Measurements from ENCODE around the gene ZBTB33. TPM values are rescaled to one million over a fixed set of nuclear protein-coding genes. Genes with fewer than 3 reads are reported as not detected.
A peak's percentile ranks its signal among the peaks of the same experiment; 100 is the strongest.

The ZBTB33 gene
- total and polyA plus RNA-seq, 2 donors: 11.8 to 21.2 TPM

DNA sequence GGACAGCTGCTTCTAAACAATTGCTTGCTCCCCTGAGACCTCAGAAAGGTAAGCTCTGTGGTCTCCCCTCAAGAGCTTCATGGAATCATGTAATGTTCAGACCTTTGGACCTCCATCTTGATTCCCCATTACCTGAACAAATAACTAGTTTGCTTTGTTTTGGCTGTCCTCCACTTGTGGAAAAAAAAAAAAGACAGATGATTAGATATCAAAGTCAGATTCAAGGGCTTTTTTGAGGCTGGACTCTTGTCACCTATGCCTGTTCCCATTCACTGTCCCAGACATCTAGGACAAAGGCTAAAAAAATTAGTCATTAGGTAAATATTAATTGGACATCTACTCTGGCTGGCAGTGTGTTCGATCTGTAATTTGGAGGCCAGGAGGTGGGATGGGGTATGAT is 47.3 kb downstream of the ZBTB33 start:
- Histone ChIP-seq H3K4me1 (ENCODE audit: control insufficient read depth in 2 of 2, insufficient read depth in 2 of 2, low read length in 2 of 2) (peaks cover 0 to 4% of the 10 kb centered on the region in 2 donors), H3K36me3 (ENCODE audit: control insufficient read depth in 2 of 2, insufficient read depth in 2 of 2, low read length in 1 of 2) (no peaks in the 10 kb centered on the region), H3K4me3 (ENCODE audit: low read length in 2 of 2) (no peak overlapping the region), H3K27me3 (ENCODE audit: control insufficient read depth in 2 of 2, insufficient read depth in 1 of 2, low read length in 1 of 2) (no peaks in the 10 kb centered on the region), H3K27ac (ENCODE audit: low read depth in 1 of 2, low read length in 1 of 2) (no peak overlapping the region), H3K9me3 (ENCODE audit: control insufficient read depth in 2 of 2, insufficient read depth in 1 of 2, low read length in 1 of 2) (no peaks in the 10 kb centered on the region)
- DNase-seq (ENCODE audit: low read depth in 6 of 9, low spot score in 9 of 9): no peak
- 96% methylated on average over 1 of the region's 1 CpG for WGBS

DNA sequence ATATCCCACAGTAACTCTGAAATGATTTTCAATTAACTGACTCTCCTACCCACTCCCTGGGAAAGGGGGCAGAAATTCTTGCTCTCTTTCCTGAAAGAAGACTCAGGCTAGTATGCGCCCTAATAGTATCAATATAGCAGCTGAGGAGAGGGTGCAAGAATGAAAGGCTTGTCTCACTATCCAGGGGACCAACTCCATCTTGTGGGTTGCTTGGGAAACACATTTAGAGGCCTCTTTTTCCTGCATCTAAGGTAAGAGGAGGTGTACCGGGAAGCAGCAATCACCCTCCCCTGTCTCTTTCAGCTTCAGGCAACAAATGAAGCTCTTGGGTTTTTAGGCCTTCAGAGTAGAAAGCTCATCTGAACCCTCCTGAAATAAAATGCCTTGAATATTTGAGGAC is 49.3 kb downstream of the ZBTB33 start:
- no peaks in the 10 kb centered on the region for H3K36me3 ChIP-seq (ENCODE audit: control insufficient read depth in 2 of 2, insufficient read depth in 2 of 2, low read length in 1 of 2)
- no peak overlapping the region for H3K27ac ChIP-seq (ENCODE audit: low read depth in 1 of 2, low read length in 1 of 2)
- WGBS: 83% methylated on average over 2 of the region's 2 CpGs
- H3K4me1 ChIP-seq (ENCODE audit: control insufficient read depth in 2 of 2, insufficient read depth in 2 of 2, low read length in 2 of 2): peaks cover 0 to 4% of the 10 kb centered on the region in 2 donors
- H3K9me3 ChIP-seq (ENCODE audit: control insufficient read depth in 2 of 2, insufficient read depth in 1 of 2, low read length in 1 of 2): no peaks in the 10 kb centered on the region
- no peak for DNase-seq (ENCODE audit: low read depth in 6 of 9, low spot score in 9 of 9)
- no peak overlapping the region for H3K4me3 ChIP-seq (ENCODE audit: low read length in 2 of 2)
- H3K27me3 ChIP-seq (ENCODE audit: control insufficient read depth in 2 of 2, insufficient read depth in 1 of 2, low read length in 1 of 2): no peaks in the 10 kb centered on the region

DNA sequence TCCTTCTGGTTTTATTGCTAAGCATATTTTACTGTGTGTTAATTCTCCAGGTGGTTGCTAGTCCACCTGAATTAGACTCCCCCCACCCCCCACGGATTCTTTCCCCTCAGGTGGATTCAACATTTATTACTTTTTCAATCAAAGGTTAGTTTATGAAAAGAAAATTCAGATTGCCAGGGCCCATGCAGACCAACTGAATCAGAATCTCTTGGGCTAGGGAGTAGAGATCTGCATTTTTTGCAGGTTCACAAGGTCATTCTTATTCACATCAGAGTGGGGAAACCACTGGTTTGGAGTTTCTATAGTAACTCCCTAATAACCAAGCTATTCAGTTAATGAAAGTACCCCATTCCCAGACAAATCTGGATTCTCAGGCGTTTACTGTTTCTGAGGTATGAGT is 50.9 kb downstream of the ZBTB33 start:
- Histone ChIP-seq H3K4me1 (ENCODE audit: control insufficient read depth in 2 of 2, insufficient read depth in 2 of 2, low read length in 2 of 2) (peaks cover 0 to 4% of the 10 kb centered on the region in 2 donors), H3K9me3 (ENCODE audit: control insufficient read depth in 2 of 2, insufficient read depth in 1 of 2, low read length in 1 of 2) (no peaks in the 10 kb centered on the region), H3K4me3 (ENCODE audit: low read length in 2 of 2) (no peak overlapping the region), H3K27me3 (ENCODE audit: control insufficient read depth in 2 of 2, insufficient read depth in 1 of 2, low read length in 1 of 2) (peaks cover 0 to 4% of the 10 kb centered on the region in 2 donors), H3K27ac (ENCODE audit: low read depth in 1 of 2, low read length in 1 of 2) (no peak overlapping the region), H3K36me3 (ENCODE audit: control insufficient read depth in 2 of 2, insufficient read depth in 2 of 2, low read length in 1 of 2) (no peaks in the 10 kb centered on the region)
- no peak for DNase-seq (ENCODE audit: low read depth in 6 of 9, low spot score in 9 of 9)
- 93% methylated on average over 2 of the region's 2 CpGs for WGBS

DNA sequence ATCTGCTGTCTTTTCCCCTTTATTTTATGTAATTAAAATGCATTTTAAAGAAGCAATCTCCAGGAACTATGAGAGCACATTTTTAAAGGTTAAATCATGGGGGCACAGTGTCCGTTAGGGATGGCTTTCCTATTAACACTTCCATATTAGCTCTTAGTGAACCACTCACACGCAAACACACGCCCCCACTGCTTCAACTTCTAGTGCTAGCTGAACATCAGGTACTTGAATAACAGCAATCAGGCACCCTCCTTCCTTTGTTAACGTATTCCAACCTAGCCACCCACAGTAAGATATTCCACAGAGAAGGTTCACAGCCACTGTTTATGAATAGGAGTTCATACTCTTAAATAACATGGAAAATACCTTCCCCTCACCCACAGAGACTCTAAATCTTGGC is 51.3 kb downstream of the ZBTB33 start:
- 64% methylated on average over 4 of the region's 4 CpGs for WGBS
- no peak overlapping the region for H3K27ac ChIP-seq (ENCODE audit: low read depth in 1 of 2, low read length in 1 of 2)

DNA sequence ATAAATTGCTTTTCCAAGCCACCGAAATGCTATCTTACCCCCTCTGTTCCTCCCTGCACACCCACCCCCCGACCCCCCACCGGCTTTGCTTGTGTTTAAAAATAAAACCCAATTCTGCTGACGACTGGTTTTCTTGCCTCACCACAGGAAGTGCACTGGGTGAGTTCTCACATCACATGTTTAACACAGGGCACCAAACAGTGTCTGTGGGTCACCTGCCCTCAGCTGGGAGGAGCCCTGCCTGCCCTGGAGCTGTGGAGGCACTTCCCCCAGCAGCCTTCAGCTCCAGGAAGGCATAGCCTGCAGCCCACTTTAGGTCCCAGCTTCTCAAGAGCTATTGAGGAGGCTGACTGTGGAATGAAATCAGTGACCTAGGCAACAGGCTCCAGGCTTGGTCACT is 51.8 kb downstream of the ZBTB33 start:
- Histone ChIP-seq H3K36me3 (ENCODE audit: control insufficient read depth in 2 of 2, insufficient read depth in 2 of 2, low read length in 1 of 2) (no peaks in the 10 kb centered on the region), H3K9me3 (ENCODE audit: control insufficient read depth in 2 of 2, insufficient read depth in 1 of 2, low read length in 1 of 2) (no peaks in the 10 kb centered on the region), H3K27ac (ENCODE audit: low read depth in 1 of 2, low read length in 1 of 2) (no peak overlapping the region), H3K27me3 (ENCODE audit: control insufficient read depth in 2 of 2, insufficient read depth in 1 of 2, low read length in 1 of 2) (peaks cover 0 to 9% of the 10 kb centered on the region in 2 donors), H3K4me1 (ENCODE audit: control insufficient read depth in 2 of 2, insufficient read depth in 2 of 2, low read length in 2 of 2) (peaks cover 0 to 4% of the 10 kb centered on the region in 2 donors), H3K4me3 (ENCODE audit: low read length in 2 of 2) (no peak overlapping the region)
- DNase-seq (ENCODE audit: low read depth in 6 of 9, low spot score in 9 of 9): peak in 2 of 9 donors; percentile 43 to 61
- under 1% methylated on average over 4 of the region's 4 CpGs for WGBS

More for the DNA sequence above, 51.3 kb downstream of the ZBTB33 start:
- Histone ChIP-seq H3K27me3 (ENCODE audit: control insufficient read depth in 2 of 2, insufficient read depth in 1 of 2, low read length in 1 of 2) (peaks cover 0 to 7% of the 10 kb centered on the region in 2 donors), H3K4me1 (ENCODE audit: control insufficient read depth in 2 of 2, insufficient read depth in 2 of 2, low read length in 2 of 2) (peaks cover 0 to 4% of the 10 kb centered on the region in 2 donors), H3K4me3 (ENCODE audit: low read length in 2 of 2) (no peak overlapping the region), H3K9me3 (ENCODE audit: control insufficient read depth in 2 of 2, insufficient read depth in 1 of 2, low read length in 1 of 2) (no peaks in the 10 kb centered on the region), H3K36me3 (ENCODE audit: control insufficient read depth in 2 of 2, insufficient read depth in 2 of 2, low read length in 1 of 2) (no peaks in the 10 kb centered on the region)
- no peak for DNase-seq (ENCODE audit: low read depth in 6 of 9, low spot score in 9 of 9)

DNA sequence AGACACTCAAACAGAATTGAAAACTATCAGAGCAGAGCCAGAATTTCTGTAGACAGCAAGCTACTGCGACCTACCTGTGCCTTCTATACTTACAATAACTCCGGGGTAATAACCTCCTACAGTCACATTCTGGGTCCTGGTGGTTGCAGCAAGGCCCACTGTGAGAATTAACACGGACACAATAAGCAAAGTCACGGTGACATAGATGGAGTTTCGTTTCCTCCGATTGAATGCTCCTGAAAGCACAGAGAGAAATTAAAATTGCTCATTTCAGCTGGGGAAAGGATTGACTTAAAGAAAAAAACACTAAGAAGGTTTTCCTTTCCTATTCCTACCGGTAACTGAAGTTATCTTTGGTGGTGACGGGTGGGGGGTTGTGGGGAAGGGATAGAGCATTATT is 53.6 kb downstream of the ZBTB33 start:
- 96% methylated on average over 8 of the region's 8 CpGs for WGBS
- no peaks in the 10 kb centered on the region for H3K36me3 ChIP-seq (ENCODE audit: control insufficient read depth in 2 of 2, insufficient read depth in 2 of 2, low read length in 1 of 2)
- peaks cover 0 to 13% of the 10 kb centered on the region in 2 donors for H3K4me1 ChIP-seq (ENCODE audit: control insufficient read depth in 2 of 2, insufficient read depth in 2 of 2, low read length in 2 of 2)
- peaks cover 0 to 27% of the 10 kb centered on the region in 2 donors for H3K27me3 ChIP-seq (ENCODE audit: control insufficient read depth in 2 of 2, insufficient read depth in 1 of 2, low read length in 1 of 2)
- H3K4me3 ChIP-seq (ENCODE audit: low read length in 2 of 2): no peak overlapping the region
- H3K9me3 ChIP-seq (ENCODE audit: control insufficient read depth in 2 of 2, insufficient read depth in 1 of 2, low read length in 1 of 2): peaks cover 0 to 3% of the 10 kb centered on the region in 2 donors
- no peak overlapping the region for H3K27ac ChIP-seq (ENCODE audit: low read depth in 1 of 2, low read length in 1 of 2)
- no peak for DNase-seq (ENCODE audit: low read depth in 6 of 9, low spot score in 9 of 9)

DNA sequence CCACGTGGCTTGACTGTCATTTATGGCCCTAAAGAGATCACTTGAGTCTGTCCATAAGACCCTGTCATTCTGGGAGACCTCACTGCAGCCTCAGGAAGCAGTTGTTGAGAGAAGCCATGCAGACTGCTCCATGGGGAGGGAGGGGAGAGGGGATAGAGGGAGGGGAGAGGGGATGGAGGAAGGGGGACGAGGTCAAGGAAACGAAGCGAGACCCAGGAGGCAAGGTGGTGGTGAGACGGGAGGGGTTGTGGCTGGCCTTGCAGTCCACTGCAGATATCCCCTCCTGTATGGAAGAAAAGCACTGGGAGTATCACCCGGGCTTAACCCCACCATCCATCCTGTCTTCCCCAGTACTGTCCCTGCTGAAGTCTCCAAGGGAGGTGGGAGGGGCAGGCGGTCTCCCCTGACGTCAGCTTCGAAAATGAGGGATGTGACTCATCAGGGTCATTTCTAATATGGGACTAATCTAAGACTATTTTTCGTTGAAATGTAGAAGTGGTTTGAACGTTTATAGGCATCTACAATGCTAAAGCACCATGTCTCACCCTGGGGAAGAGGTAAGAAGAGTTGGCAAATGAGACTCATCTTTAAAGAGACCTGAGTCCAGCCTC is 55.0 kb downstream of the ZBTB33 start:
- H3K36me3 ChIP-seq (ENCODE audit: control insufficient read depth in 2 of 2, insufficient read depth in 2 of 2, low read length in 1 of 2): no peaks in the 10 kb centered on the region
- peaks cover 0 to 40% of the 10 kb centered on the region in 2 donors for H3K27me3 ChIP-seq (ENCODE audit: control insufficient read depth in 2 of 2, insufficient read depth in 1 of 2, low read length in 1 of 2)
- H3K9me3 ChIP-seq (ENCODE audit: control insufficient read depth in 2 of 2, insufficient read depth in 1 of 2, low read length in 1 of 2): peaks cover 0 to 3% of the 10 kb centered on the region in 2 donors
- 88% methylated on average over 11 of the region's 11 CpGs for WGBS
- peaks cover 0 to 25% of the 10 kb centered on the region in 2 donors for H3K4me1 ChIP-seq (ENCODE audit: control insufficient read depth in 2 of 2, insufficient read depth in 2 of 2, low read length in 2 of 2)
- no peak for DNase-seq (ENCODE audit: low read depth in 6 of 9, low spot score in 9 of 9)
- H3K27ac ChIP-seq (ENCODE audit: low read depth in 1 of 2, low read length in 1 of 2): no peak overlapping the region
- H3K4me3 ChIP-seq (ENCODE audit: low read length in 2 of 2): no peak overlapping the region

DNA sequence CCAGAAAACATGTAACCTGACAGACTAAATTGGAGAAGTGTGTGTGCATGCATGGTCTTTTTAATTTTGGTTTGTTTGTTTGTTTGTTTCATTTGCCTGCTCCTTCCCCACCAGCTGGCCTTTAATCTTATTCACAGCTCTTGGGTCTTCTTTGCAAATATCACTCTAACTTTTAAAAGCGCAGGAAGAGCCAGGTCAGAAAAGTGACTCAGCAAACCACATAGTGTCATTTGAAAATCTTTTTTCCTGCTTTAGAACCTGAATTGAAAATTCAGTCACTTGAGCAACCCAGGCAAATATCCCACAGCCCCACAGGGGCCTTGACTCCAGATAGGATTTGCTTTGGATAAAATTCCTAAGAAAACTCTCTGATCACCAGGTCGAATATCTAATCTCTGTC is 56.0 kb downstream of the ZBTB33 start:
- no peak overlapping the region for H3K4me3 ChIP-seq (ENCODE audit: low read length in 2 of 2)
- H3K9me3 ChIP-seq (ENCODE audit: control insufficient read depth in 2 of 2, insufficient read depth in 1 of 2, low read length in 1 of 2): peaks cover 0 to 8% of the 10 kb centered on the region in 2 donors
- H3K36me3 ChIP-seq (ENCODE audit: control insufficient read depth in 2 of 2, insufficient read depth in 2 of 2, low read length in 1 of 2): no peaks in the 10 kb centered on the region
- no peak for DNase-seq (ENCODE audit: low read depth in 6 of 9, low spot score in 9 of 9)
- WGBS: 40% methylated on average over 2 of the region's 2 CpGs
- peaks cover 0 to 50% of the 10 kb centered on the region in 2 donors for H3K27me3 ChIP-seq (ENCODE audit: control insufficient read depth in 2 of 2, insufficient read depth in 1 of 2, low read length in 1 of 2)
- H3K27ac ChIP-seq (ENCODE audit: low read depth in 1 of 2, low read length in 1 of 2): no peak overlapping the region
- peaks cover 0 to 31% of the 10 kb centered on the region in 2 donors for H3K4me1 ChIP-seq (ENCODE audit: control insufficient read depth in 2 of 2, insufficient read depth in 2 of 2, low read length in 2 of 2)

All from thymus (tissue), 11 donors.